NCI-H82 (cell line): ENCODE results near the gene PRICKLE2.

Source experiments
- DNase-seq: peaks from one replicate; lab custom pipeline; 2025; lab: John Stamatoyannopoulos, UW

PRICKLE2 gene

DNA sequence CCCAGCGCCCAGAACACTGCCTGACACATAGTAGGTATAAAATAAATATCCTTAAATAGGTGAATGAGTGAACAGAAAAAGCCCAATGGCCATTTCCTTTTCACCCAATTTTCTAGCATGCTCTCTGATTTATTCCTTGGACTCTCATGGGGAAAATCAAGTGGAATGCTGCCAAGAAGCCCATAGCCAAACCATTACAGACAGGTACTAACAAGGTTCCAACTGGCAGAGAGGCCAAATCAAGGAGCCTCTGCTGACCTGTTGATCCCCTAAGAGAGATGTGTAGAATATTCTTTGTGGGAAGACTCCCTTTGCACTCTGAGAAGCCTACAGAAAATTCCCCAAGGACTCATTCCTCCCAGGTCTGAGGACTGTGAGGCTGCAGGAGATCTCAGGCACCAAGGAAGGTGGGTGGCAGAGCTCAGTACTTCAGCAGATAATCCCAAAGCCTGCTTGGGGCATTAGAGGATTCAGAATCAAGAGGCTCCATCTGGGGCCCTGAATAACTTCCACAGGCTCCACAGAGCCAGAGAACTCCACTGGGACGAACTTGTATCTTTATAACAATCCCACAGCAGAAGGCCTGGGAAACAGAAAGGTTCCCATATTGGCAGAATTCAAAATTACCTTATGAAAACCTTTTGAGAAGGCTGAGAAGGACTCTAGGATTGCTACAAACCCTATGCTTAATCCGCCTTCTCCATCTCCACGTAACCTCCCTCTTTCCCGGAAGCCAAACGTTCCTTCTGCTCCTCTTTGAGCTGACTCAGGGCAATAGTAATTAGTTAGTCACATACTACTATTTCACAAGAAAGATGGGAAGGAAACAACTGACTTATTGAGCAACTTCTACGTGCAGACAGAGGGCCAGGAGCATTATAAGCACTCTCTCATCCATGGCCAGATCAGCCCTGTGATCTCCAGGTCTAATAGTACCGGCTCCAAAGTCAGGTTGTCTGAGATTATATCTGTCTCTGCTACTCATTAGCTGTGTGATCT lies 34.5 kb downstream of the PRICKLE2 start:
- peak; percentile 86 for DNase-seq

DNA sequence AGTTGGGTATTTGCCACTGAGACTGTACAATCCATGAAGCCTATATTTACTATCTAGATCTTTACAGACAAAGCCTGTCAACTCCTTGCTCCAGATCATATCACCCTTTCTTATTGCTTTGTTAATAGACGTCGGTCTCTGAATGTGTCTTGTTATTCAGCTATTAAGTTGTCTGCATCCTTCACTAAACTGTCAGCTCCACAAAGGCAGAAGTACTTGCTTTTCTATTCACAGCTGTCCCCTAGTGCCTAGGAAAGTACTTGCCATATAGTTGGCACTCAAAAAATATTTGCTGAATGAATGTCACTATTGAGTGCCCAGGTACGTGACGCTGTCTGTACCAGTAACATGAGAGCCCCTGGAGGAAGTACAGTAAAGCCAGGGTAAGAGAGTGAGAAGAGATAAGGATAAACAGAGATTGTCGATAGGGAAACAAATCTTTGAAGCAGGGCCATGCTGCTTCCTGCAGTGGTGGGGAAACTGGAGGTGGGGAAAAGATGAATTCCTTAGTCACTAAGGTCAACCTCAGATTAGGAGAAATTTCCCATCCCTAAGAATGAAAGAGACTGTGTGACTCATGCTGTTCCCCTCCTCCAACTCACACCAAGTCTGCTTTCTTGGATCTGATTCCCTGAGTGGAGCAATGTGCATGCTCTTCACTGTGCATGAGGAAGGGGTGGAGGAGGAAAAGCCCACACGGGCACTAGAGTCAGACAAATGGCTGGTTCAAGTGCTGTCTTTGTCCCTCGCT lies 36.3 kb downstream of the PRICKLE2 start:
- DNase-seq: peak; percentile 19

DNA sequence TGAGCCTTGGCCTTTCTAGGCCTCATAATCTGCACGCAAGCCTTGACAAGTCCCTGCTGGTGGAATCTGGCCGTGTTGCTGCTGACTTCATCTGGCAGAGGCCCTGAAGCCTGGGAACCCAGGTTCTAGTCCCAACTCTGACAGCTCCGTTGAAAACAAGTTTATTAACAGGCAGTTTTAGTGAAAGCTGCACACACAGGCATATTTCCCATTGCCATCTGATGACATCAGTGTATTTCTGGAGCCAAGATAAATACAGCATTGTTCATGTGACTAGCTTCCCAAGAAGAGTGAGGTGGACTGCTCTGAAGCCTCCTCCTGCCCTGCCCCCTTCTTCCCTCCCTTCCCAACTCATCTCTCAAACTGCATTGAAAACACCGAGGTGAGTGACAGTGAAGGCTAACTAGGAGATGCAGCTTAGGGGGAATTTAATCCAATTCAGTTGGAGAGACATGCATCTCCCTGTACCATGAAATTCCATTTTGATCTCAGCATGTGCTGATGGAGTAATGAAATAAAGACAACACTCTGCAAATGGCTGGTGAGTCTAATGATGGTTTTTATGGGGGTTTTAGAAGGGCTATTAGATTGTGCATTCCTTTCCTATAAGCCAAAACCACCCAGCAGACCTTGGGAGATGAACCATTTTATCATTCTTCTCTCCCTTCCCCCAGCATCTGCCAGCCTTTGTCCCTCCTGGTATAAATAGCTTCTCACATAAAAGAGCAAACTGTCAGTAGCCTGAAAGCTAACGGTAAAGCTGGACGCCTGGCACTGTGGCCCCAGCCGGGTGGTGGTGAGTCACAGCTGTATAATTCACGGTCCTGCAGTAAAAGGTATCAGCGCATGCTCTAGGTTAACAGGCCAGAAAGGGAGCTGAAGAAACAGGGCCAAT lies 38.0 kb downstream of the PRICKLE2 start:
- DNase-seq: peak; percentile 87

DNA sequence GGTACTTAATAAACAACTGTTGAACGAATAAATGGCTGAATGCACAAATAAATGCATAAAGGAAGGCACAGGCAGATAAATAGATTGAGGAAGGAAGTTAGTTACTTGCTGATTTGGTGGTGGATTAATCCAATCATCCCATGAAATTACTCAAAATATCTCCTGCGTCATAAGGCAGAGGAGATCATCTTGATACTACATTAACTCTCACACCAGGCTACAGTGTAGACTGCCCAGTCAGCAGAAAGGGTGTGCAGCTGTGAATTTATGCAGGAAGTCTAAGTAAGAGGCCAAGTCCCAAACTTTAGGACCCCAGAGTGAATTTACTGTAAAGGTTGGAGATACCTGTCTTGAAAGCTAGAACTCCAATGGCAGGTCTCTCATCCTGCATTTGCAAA lies 38.6 kb downstream of the PRICKLE2 start:
- DNase-seq: no peak

DNA sequence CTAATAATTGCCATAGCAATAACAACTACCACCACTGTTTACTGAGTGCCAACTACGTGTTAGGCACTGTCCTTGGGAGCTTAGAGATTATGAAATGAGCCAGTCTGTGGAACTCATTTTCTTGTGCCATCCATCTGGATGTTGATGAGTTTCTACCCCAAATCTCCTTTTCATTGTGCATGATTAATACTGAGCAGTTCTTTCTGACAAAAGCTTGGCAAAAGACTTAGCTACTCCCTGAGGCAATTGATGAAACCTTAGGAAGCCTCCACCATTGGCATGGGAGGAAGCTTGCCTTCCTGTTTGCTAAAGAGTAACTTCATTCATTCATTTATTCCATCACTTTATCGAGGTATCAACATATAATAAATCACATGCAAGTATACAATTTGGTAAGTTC lies 39.8 kb downstream of the PRICKLE2 start:
- DNase-seq: no peak

DNA sequence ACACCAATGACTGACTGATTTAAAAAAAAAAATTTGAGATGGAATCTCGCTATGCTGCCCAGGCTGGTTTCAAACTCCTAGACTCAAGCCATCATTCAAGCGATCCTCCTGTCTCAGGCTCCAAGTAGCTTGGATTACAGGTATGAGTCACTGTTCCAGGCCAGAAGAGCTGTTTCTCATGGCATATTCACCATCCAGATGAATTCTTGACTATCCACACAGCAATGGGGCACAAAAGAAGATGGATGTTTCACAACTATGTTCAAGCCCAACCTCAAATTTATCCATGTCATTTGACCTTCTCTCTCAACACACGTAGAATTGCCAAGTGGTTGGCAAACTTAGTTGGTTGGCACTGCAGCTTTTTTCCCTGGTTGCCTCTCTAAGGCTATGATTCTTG lies 40.6 kb downstream of the PRICKLE2 start:
- no peak for DNase-seq

DNA sequence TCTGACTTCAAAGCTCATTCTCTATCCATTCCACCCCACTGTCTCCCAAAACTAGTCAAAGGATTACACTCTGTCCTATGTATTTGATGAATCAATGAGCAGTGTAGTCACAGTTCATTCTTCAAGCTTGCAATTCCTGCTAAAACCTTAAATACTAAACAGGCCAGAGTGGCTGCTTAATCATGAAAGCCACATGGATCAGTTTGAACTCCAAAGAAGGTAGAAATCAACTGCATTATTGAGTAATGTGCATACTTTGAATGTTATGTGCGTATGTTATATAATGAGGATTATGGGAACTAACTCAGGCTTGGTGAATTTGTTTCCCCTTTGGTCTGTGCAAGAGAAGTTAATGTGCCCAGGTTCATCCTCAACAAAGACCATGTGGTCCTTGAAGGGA lies 45.4 kb downstream of the PRICKLE2 start:
- DNase-seq: no peak

DNA sequence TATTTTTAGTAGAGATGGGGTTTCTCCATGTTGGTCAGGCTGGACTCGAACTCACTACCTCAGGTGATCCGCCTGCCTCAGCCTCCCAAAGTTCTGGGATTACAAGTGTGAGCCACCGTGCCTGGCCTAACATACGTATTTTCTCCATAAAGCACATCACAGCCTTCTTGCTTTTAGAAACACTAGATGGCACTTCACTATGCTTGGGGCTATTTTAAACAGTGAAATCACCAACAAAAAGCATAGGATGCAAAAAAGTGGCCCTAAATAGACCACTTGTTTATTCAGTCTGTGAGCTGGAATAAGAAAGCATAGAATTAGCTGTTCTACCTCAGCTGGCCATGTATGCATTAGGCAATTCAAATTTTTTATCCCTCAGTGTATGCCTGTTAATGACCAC lies 46.0 kb downstream of the PRICKLE2 start:
- DNase-seq: no peak

DNA sequence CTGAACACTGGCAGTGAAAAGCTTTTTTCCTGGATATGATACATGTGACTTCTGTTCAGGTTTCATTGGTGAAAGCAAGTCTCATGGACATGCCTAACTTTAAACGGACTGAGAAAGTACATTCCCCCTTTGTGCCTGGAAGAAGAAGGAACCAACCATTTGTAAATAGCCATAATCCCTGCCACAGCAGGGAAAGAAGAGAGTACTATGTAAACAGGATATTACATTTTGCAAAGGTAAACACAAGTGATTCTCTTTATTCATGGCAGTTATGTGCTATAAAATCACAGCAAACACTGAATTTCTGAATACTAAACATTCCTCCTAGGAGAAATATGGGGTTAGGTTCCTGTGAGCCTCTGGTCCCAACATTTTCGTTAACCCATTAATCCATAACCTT lies 46.8 kb downstream of the PRICKLE2 start:
- DNase-seq: no peak

DNA sequence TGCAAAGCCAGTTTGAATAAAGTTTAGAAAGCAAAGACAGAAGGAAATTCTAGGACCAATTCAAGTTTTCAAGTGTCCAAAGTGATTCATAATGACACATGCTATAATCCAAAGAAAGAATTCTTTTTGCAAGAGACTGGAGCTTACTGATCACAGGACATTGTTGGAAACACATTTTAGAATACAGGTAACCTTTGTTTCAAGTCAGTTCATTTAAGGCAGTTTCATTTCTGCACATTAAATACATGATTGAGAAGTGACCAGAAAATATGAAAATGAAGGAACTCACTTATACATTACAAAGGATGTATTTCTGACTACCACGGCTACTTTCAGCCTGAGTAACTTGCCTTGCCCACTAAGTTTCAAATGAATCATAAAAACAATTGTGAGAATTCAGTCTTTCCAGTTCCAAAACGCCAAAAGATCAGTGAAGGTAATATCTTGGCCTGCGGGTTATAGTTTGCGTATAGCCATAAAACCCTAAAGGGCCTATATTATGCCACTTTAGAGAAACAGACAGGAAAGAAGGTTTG lies 48.7 kb downstream of the PRICKLE2 start:
- no peak for DNase-seq

DNA sequence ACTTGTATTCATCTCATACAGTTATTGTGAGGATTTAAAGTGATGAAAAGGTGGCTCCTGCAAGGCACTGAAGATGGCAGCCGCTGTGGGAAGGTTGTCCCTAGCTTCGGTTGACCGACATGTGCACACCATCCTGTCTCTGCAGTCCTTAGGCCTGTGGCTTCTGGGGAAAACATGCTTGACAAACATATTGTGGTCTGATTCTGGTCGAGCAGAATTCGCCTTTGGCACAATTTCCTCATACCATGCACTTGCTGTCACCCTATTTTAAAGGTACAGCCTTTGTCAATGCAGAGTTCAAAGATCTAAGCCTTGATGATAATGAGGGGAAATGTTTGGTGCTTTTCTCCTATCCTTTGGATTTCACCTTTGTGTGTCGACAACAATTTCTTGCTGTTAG lies 50.9 kb downstream of the PRICKLE2 start:
- no peak for DNase-seq

DNA sequence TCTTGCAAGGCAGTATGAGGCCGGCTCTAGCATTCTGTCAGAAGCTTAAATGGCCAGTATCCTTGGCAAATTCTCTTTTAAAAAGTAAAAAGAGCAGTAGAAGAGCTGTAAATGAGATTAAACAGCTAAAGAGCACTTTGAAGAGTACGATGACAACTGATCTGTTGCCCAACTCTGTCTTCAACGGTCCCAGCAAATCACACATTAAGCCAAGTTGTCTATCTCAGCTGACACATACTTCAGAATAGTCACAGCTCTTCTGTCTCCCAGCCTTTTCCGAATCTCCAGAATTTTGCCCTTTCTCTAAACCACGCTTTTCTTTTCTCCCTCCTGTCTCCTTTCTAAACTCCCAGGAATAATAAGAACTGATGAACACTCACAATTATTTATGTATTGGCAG lies 51.7 kb downstream of the PRICKLE2 start:
- no peak for DNase-seq

DNA sequence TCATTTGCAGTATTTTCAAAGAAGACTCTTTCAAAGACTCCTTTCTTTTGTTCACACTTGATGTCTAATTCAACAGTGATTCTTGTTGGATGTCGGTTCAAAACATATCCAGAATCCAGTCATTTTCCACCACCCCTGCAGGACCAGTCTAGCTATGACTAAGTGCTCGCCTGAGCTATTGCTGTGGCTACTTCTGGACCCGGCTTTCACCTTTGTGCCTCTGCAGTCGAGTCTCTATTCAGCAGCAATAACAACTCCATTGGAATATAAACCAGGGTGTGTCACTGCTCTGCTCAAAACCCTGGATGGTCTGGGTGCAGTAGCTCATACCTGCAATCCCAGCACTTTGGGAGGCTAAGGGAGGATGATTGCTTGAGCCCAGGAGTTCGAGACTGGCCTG lies 55.0 kb downstream of the PRICKLE2 start:
- DNase-seq: no peak

DNA sequence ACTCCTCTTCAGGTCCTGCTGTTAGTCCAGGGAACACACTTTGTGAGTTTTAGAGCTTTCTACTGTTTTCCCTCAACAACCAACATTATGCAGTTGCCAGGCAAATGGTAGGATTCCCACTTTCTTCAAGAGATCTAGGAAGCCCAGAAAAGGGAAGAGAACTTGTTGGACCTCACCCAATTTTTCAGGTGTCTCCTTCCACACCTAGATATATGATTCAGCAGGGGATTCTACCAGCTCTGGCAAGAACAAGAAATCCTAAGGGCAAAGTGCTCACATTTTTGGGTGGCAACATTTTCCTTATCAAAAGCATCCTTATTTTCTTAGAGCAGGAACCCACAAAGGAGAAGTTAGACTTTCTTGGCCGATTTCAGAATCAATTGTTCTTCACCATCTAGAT lies 57.4 kb downstream of the PRICKLE2 start:
- DNase-seq: no peak

DNA sequence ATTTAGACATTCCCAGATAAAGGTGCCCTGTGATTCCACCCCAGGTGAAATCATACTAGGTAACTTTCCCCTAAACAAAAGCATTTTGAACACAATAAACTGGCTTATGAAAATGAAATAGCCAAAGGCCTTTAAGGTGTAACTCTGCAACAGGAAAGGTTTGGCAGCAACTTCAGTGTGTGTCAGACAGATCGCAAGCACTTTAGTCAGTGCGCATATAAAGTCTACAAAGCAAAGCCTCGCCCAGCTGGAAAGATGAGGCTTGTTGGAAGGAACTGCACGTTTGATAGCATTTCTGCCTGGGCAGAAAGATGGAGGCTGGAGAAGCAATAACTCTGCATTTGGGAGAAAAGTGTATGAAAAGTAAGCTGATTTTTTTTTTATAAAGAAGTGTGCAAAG lies 57.9 kb downstream of the PRICKLE2 start:
- DNase-seq: no peak

DNA sequence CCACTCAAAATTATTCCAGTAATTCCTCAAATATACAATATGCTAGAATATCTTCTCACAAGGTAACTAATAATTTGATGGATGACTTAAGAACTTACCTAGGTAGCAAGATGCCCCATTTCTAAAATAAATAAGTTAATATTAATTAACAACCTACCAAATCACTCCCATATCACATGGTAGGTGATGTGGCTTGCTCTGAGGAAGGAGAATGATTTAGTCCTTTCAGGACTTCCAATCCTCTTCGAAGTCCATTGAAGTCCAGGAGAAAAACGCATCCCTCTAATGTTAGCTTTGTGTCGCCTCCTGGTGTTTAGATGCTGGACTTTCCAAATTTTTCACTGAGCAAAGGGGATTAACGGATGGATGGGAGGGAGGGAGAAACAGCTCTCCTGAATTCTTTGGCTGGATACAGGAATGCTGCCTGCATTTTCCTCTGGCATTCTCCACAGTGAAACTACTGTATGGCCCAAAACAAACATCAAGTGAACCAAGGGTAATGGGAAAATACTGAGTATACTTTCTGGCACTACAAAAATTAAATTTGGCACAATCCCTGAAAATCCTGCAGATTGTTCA lies 58.6 kb downstream of the PRICKLE2 start:
- DNase-seq: peak; percentile 70

DNA sequence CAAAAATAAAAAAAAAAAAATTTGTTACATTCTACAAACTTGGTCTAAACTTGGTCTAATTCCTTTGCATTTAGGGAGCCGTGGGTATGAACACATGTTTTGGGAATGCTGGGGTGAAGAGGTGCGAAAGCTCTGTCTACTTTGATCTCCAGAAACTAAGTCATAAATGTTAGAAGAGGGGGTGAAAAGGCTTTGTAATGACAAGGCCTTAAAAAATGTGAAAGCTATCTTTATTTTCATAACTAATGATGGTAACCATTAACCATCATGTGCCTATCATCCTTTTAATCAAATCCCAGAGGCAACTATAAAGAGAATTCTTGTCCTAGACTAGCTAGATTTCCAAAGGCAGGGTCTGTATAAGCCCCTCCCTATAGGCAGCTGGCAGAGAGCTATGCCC lies 60.9 kb downstream of the PRICKLE2 start:
- no peak for DNase-seq

DNA sequence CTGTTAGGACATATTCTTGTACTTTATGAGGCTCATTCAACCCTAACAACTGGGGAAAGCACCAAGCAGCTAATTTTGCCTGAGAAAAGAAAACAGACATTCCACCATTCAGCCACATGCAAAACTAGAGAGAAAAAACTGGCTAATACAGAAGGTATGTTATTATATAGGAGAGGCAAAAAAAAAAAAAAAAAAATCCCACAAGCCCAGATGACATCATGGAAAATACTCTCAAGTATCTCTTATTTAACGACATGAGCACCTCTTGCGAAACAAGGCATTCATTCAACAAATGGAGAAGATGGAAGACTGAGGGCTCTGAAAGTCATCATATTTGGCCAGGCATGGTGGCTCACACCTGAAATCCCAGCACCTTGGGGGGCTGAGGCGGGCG lies 61.5 kb downstream of the PRICKLE2 start:
- no peak for DNase-seq

DNA sequence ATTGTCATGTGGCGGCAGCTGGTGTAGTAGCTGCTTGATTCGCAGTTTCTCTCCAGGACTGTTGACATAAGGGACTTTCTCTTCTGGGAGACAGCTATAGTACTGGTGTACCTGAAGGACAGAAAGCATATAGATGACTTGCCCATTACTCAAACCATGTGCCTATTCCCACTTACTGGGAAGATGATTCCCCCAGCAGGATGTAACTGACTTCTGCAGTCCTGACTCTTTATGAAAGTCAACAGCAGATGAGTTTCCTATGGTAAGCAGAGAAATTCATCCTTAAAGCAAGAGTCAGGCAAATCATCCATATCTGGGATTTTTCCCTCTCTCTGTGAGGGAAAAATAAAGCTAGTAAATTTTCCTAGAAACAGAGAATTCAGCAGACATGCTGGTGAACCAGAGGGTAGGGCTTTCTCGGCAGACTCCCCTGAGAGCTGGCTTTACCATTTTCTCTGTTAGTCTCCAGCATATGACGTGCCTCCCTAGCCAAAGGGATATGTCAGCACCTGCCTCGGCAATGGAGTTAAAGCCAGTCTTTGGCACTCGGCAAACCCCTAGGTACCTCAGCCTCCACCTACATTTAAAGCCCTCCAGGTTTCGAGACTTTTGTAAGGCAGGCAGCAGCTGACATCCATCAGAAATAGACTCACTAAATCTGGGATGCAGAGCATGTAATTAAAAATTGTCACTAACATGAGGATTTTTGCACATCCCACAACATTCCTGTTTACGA lies 62.1 kb downstream of the PRICKLE2 start:
- DNase-seq: no peak

DNA sequence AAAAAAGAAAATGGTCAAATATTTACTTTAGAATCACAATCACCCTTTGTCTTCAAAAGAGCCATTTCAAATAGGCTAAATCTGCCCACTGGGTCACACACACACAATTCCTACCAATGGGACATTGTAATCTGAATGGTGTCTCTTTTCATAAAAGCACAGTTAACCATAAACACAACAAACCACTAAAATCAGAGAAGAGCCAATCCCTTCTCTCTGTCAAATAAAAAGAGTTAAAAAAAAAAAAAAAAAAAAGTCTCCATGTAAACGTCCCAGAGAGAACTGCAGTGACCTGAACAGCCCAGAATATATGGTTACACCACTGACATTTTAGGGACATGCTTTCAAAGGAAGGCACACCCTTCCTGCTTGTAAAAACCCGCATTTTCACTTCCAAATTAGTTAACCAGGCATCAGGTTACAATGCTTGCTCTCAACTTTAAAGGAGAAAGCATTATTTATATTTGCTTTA lies 63.7 kb downstream of the PRICKLE2 start:
- DNase-seq: no peak
